ENCODE measurements around the gene ALDH3A1. TPM values are rescaled to one million over a fixed set of nuclear protein-coding genes. Genes with fewer than 3 reads are reported as not detected.

Gene ALDH3A1
- total and polyA plus RNA-seq, 12 donors = 0.09 to 4.0 (median 1.1) TPM; not detected in 1

GRCh38 chr17:19724501-19725420 is 23.3 kb downstream of the ALDH3A1 start:
- no peak for TF ChIP-seq CTCF (IDR thresholded peaks at IDR 0.05)
- no peak for TF ChIP-seq POLR2A (IDR thresholded peaks at IDR 0.05)
- no peaks in the 10 kb centered on the region for H3K27me3 ChIP-seq
- H3K4me3 ChIP-seq = peak overlapping the region in 1 of 4 donors; percentile 41
- H3K4me1 ChIP-seq (replicated peaks in 1 of 2) = peaks cover 22 to 28% of the 10 kb centered on the region in 2 donors
- peak; percentile 48 to 79 (median 56) for DNase-seq
- WGBS, 4 donors = 49 to 67% (median 56%) methylated on average over 19 to 55 of the region's 55 CpGs
- intact Hi-C loops (cut with DNase I) = no loop called here
- no peaks in the 10 kb centered on the region for H3K9me3 ChIP-seq (replicated peaks in 1 of 3)
- H3K36me3 ChIP-seq (replicated peaks in 1 of 2) = no peaks in the 10 kb centered on the region
- peak overlapping the region in 3 of 5 donors; percentile 24 to 49 (median 36) for H3K27ac ChIP-seq

GRCh38 chr17:19723964-19724363 is 24.1 kb downstream of the ALDH3A1 start:
- Histone ChIP-seq H3K36me3 (replicated peaks in 1 of 2) (no peaks in the 10 kb centered on the region), H3K4me3 (no peak overlapping the region), H3K4me1 (replicated peaks in 1 of 2) (peaks cover 22 to 28% of the 10 kb centered on the region in 2 donors), H3K27me3 (no peaks in the 10 kb centered on the region), H3K27ac (peak overlapping the region in 1 of 5 donors; percentile 49), H3K9me3 (replicated peaks in 1 of 3) (no peaks in the 10 kb centered on the region)
- DNase-seq = no peak
- intact Hi-C loops (cut with DNase I) = no loop called here
- no peak for TF ChIP-seq POLR2A (IDR thresholded peaks at IDR 0.05)
- no peak for TF ChIP-seq CTCF (IDR thresholded peaks at IDR 0.05)
- WGBS, 4 donors = 88 to 100% (median 100%) methylated on average over 1 of the region's 1 CpG

- Histone ChIP-seq H3K36me3 (replicated peaks in 1 of 2) (no peaks in the 10 kb centered on the region), H3K9me3 (replicated peaks in 1 of 3) (no peaks in the 10 kb centered on the region), H3K4me1 (replicated peaks in 1 of 2) (peaks cover 0 to 6% of the 10 kb centered on the region in 2 donors), H3K27me3 (no peaks in the 10 kb centered on the region), H3K27ac (no peak overlapping the region), H3K4me3 (no peak overlapping the region)
- 59 to 86% (median 61%) methylated on average over 6 to 9 of the region's 9 CpGs for WGBS, 4 donors
- no peak for DNase-seq
- intact Hi-C loops (cut with DNase I) = no loop called here
- TF ChIP-seq CTCF (IDR thresholded peaks at IDR 0.05) (no peak), POLR2A (IDR thresholded peaks at IDR 0.05) (no peak)
These were observed 27.3 kb downstream of the ALDH3A1 start for GRCh38 chr17:19720631-19721426.

GRCh38 chr17:19720210-19720475 is 28.0 kb downstream of the ALDH3A1 start:
- Histone ChIP-seq H3K27ac (no peak overlapping the region), H3K9me3 (replicated peaks in 1 of 3) (no peaks in the 10 kb centered on the region), H3K36me3 (replicated peaks in 1 of 2) (no peaks in the 10 kb centered on the region), H3K4me1 (replicated peaks in 1 of 2) (peaks cover 0 to 6% of the 10 kb centered on the region in 2 donors), H3K27me3 (no peaks in the 10 kb centered on the region), H3K4me3 (no peak overlapping the region)
- intact Hi-C loops (cut with DNase I) = no loop called here
- TF ChIP-seq POLR2A (IDR thresholded peaks at IDR 0.05) (no peak), CTCF (IDR thresholded peaks at IDR 0.05) (no peak)
- DNase-seq = no peak
- 44 to 89% (median 80%) methylated on average over 2 to 5 of the region's 5 CpGs for WGBS, 4 donors
